ENCODE results near the gene TRIM10. TPM values are rescaled to one million over a fixed set of nuclear protein-coding genes. Genes with fewer than 3 reads are reported as not detected.
A peak's percentile ranks its signal among the peaks of the same experiment; 100 is the strongest.

The TRIM10 gene
- total and polyA plus RNA-seq, 3 donors from 2014 or later = 0.17 to 0.25 TPM; not detected in 1

DNA sequence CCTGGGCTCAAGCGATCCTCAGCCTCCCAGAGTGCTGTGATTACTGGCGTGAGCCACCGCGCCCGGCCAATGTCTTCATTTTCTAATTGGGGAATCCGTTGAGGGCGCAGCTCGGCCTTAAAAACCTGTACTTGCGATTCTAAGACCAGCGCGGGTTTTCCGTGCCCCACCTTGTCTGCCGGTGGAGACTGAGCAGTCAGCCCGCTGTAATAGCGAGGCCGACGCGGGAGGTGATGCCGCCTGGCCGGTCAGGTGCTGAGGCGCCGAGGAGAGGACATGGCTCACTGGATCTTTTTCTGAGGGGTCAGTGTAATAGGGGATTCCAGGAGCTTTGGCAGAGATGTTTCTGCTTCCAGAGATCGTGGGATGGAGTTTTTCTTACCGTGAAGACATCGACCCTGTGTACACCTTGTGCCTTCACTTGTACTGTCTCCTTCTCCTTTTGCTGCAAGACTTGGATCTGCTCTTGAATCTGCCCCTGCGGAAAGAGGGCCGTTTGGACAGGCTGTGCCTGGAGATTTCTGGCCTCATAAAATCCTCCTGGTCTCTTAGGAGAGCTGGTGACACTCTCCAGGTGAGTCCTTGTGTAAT is 49.6 kb downstream of the TRIM10 start:
- H3K4me1 ChIP-seq = no peaks in the 10 kb centered on the region
- no peaks in the 10 kb centered on the region for H3K36me3 ChIP-seq (ENCODE audit: low read depth, missing control alignments)
- no peak overlapping the region for H3K27ac ChIP-seq
- no peaks in the 10 kb centered on the region for H3K27me3 ChIP-seq
- no peak for DNase-seq
- TF ChIP-seq, protein P1, sequence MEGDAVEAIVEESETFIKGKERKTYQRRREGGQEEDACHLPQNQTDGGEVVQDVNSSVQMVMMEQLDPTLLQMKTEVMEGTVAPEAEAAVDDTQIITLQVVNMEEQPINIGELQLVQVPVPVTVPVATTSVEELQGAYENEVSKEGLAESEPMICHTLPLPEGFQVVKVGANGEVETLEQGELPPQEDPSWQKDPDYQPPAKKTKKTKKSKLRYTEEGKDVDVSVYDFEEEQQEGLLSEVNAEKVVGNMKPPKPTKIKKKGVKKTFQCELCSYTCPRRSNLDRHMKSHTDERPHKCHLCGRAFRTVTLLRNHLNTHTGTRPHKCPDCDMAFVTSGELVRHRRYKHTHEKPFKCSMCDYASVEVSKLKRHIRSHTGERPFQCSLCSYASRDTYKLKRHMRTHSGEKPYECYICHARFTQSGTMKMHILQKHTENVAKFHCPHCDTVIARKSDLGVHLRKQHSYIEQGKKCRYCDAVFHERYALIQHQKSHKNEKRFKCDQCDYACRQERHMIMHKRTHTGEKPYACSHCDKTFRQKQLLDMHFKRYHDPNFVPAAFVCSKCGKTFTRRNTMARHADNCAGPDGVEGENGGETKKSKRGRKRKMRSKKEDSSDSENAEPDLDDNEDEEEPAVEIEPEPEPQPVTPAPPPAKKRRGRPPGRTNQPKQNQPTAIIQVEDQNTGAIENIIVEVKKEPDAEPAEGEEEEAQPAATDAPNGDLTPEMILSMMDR (IDR thresholded peaks at IDR 0.05) = no peak
- TF ChIP-seq POLR2A (IDR thresholded peaks at IDR 0.05) = no peak
- H3K9me3 ChIP-seq = no peaks in the 10 kb centered on the region
- intact Hi-C loops (cut with DNase I; ENCODE audit: low total_unique reads) = no loop called here
- WGBS, 2 donors = 27 to 33% methylated on average over 27 of the region's 27 CpGs
- H3K4me3 ChIP-seq = no peak overlapping the region

DNA sequence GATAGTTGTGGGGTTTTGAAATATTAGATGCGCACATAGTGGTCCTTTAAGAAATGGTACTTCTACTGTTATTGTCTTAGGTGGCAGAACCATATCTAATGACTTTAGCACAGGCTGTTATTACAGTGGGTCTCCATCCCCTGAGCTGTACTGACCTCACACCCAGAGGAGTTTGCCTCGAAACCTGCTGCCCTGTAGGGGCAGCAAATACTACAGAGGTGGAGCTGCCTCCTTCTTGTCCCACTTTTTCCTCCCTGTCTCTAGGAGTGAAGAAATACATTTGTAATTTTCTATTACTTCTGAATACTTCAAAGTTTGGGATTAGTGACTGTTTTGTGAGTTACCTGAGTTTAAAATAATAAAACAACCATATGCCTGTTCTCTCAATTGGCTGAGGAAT is 56.4 kb downstream of the TRIM10 start:
- Histone ChIP-seq H3K9me3 (no peaks in the 10 kb centered on the region), H3K27me3 (no peaks in the 10 kb centered on the region), H3K36me3 (ENCODE audit: low read depth, missing control alignments) (no peaks in the 10 kb centered on the region), H3K27ac (no peak overlapping the region), H3K4me1 (peaks cover 19% of the 10 kb centered on the region), H3K4me3 (no peak overlapping the region)
- DNase-seq = no peak
- TF ChIP-seq, protein P1 (IDR thresholded peaks at IDR 0.05) = no peak
- TF ChIP-seq POLR2A (IDR thresholded peaks at IDR 0.05) = no peak
- intact Hi-C loops (cut with DNase I; ENCODE audit: low total_unique reads) = no loop called here
- 80 to 86% methylated on average over 2 of the region's 2 CpGs for WGBS, 2 donors

DNA sequence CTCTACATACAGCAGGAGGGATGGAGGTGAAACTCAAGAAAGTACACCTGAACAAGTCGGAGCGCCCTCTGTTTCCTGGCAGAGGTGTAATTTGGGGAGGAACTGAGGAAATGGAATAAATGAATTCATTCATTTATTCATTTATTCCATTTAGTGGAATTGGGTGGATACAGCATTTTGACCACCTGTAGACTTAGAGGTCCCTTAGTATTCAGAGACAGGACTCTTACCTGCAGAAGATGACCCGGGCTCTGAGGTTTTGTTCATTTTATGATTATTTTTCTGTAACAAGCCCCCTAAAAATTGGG is 57.2 kb downstream of the TRIM10 start:
- H3K27ac ChIP-seq = peak overlapping the region in 1 of 2 donors; percentile 31
- no peaks in the 10 kb centered on the region for H3K27me3 ChIP-seq
- H3K9me3 ChIP-seq = no peaks in the 10 kb centered on the region
- H3K4me1 ChIP-seq = peaks cover 19% of the 10 kb centered on the region
- no peaks in the 10 kb centered on the region for H3K36me3 ChIP-seq (ENCODE audit: low read depth, missing control alignments)
- TF ChIP-seq, protein P1 (IDR thresholded peaks at IDR 0.05) = no peak
- TF ChIP-seq POLR2A (IDR thresholded peaks at IDR 0.05) = no peak
- no peak for DNase-seq
- WGBS, 2 donors = 42 to 46% methylated on average over 3 of the region's 3 CpGs
- intact Hi-C loops (cut with DNase I; ENCODE audit: low total_unique reads) = no loop called here
- peak overlapping the region in 1 of 2 donors; percentile 64 for H3K4me3 ChIP-seq

DNA sequence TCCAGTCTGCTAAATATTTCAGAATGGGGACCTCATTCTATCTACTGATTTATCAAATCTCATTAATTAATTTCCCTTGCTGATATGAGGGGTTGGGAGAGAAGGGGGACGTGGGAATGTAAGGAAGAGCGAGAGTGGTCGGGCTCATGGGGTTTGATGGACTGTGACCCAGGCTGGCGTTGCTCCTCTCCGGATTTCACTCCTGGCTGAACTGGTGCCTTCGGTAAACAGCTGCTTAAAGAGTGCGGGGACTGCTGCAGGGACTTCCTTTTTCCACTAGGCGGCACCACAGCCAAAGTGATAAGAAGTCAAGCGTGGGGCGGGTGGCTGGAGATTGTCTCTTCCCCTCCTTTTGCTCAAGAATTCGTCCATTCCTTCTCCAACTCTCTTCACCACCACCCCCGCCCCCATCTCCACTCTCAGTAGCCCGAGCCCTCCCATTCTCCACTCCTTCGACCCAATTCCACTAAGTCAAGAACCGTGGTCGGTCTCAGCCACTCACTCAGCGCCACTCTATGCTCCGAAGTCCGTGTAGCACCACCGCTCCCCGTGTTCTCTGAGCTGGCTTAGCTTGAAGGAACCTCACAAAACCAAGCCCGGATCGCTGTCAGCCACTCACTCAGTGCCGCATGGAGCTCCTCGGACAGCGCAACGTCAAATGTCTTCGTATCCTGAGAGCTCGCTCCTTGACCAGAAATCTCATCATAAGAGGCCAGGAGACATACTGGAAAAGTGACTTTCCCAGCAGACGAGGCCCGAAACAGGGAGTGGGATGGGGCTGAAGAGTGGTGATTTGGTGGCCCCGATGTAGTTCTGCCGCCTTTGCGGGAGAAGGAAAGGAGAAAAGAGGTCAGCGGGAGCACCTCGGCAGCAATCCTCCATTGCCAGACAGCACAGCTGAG is 57.8 kb downstream of the TRIM10 start:
- peak; percentile 95 for DNase-seq
- peaks cover 19% of the 10 kb centered on the region for H3K4me1 ChIP-seq
- peak overlapping the region; percentile 48 to 64 for H3K4me3 ChIP-seq
- TF ChIP-seq, protein P1 (IDR thresholded peaks at IDR 0.05) = peak; percentile 76 to 92 (median 85)
- no peak for TF ChIP-seq POLR2A (IDR thresholded peaks at IDR 0.05)
- 3 to 4% methylated on average over 36 of the region's 36 CpGs for WGBS, 2 donors
- H3K27me3 ChIP-seq = no peaks in the 10 kb centered on the region
- intact Hi-C loops (cut with DNase I; ENCODE audit: low total_unique reads) = no loop called here
- H3K36me3 ChIP-seq (ENCODE audit: low read depth, missing control alignments) = no peaks in the 10 kb centered on the region
- peak overlapping the region; percentile 60 to 61 for H3K27ac ChIP-seq
- no peaks in the 10 kb centered on the region for H3K9me3 ChIP-seq
